CD4-positive, alpha-beta T cell treated with Interleukin-12 subunit alpha and Interleukin-12 subunit beta, for 1 hour (primary cell): ENCODE measurements around the gene HHLA2.
A peak's percentile ranks its signal among the peaks of the same experiment; 100 is the strongest.

ENCODE experiments used
- DNase-seq: peaks from one replicate; pipeline ENCODE4 v3.0.0-alpha.2; 2020

Gene HHLA2

GRCh38 chr3:108394563-108394962 is 98.2 kb downstream of the HHLA2 start:
- DNase-seq, result no peak

- DNase-seq, result no peak
Observed at GRCh38 chr3:108396336-108396735, 100.0 kb downstream of the HHLA2 start.

- DNase-seq, result no peak
Observed at GRCh38 chr3:108398510-108398909, 102.2 kb downstream of the HHLA2 start.

- no peak for DNase-seq
Observed at GRCh38 chr3:108401836-108402235, 105.5 kb downstream of the HHLA2 start.

- DNase-seq, result no peak
Observed at GRCh38 chr3:108403198-108403597, 106.8 kb downstream of the HHLA2 start.

- no peak for DNase-seq
Observed at GRCh38 chr3:108403686-108404345, 107.5 kb downstream of the HHLA2 start.

GRCh38 chr3:108404368-108404767 is 108.0 kb downstream of the HHLA2 start:
- no peak for DNase-seq

GRCh38 chr3:108406063-108406660 is 109.8 kb downstream of the HHLA2 start:
- no peak for DNase-seq

- peak; percentile 67 for DNase-seq
Observed at GRCh38 chr3:108406661-108407206, 110.4 kb downstream of the HHLA2 start.

GRCh38 chr3:108407886-108408285 is 111.5 kb downstream of the HHLA2 start:
- no peak for DNase-seq

- no peak for DNase-seq
Observed at GRCh38 chr3:108408883-108409799, 112.8 kb downstream of the HHLA2 start.

GRCh38 chr3:108409800-108410178 is 113.4 kb downstream of the HHLA2 start:
- DNase-seq, result no peak

- no peak for DNase-seq
Observed at GRCh38 chr3:108410531-108410984, 114.2 kb downstream of the HHLA2 start.

- DNase-seq, result no peak
Observed at GRCh38 chr3:108412121-108412750, 115.9 kb downstream of the HHLA2 start.

GRCh38 chr3:108414007-108414406 is 117.7 kb downstream of the HHLA2 start:
- no peak for DNase-seq

GRCh38 chr3:108415661-108416060 is 119.3 kb downstream of the HHLA2 start:
- DNase-seq, result no peak

GRCh38 chr3:108416111-108416869 is 119.9 kb downstream of the HHLA2 start:
- DNase-seq, result no peak

- DNase-seq, result no peak
Observed at GRCh38 chr3:108420926-108421325, 124.6 kb downstream of the HHLA2 start.
